GM21390 (cell line): ENCODE measurements around the gene TSPAN9.
A peak's percentile ranks its signal among the peaks of the same experiment; 100 is the strongest.

ENCODE experiments used
- ATAC-seq: cut with Tn5 transposase; IDR thresholded peaks from one replicate; pipeline ENCODE4 v1.9.1; 2021; ENCODE audit not compliant: unreplicated experiment

The TSPAN9 gene

DNA sequence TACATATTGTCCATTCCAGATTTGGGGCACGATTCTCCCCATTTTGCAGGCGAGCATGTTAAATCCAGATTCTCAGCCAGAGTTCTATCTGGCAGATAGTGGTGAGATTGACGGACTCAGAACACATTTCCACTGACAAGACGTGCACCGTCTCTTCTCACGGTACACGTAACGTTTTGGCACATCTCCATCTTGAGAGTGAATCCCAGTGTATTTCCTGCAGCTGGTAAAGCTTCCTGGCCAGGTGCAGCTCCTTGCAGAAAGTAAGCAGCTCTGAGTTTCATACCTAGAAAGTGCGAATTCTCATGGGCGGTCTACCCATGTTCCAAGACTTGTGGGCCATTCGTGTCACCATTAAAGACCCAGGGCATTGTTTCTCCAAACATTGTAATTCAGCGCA is 102.6 kb downstream of the TSPAN9 start:
- no peak for ATAC-seq

DNA sequence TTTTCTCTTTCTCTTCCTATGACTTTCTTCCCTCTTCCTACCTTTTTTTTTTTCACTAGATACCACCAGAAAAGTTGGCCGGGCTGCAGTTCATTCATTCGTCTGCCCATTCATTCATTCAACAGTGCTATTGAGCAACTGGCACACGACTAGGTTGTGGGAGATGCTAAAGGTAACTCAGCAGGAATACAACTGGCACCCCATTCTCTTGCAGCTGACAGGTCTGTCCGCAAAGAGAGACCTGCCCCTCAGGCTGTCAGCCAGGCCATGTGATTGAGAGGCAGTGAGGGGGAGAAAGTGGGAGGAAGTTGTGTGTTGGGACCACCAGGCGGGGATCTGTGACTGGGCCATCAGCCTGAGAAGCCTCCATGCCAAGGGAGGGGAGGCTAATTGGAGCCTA is 105.2 kb downstream of the TSPAN9 start:
- ATAC-seq, result no peak

DNA sequence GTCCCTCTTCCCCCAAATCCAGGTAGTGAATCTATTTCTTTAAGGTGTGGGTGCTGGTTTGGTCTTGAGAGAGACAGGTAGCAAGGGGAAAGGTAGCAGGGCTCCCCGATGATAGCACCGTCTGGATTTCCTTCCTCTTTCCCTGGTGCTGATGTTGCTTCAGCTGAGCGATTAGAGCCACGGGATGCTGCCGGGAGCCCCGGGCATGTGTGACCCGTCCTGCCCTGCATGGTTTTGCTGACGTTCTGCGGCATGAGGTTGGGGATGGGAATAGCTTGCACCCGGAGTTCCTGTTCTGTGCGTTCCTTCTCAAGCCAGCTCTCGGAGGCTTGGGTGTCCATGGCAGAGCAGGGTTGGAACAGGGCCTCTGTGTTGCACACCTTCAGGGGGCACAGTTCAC is 107.3 kb downstream of the TSPAN9 start:
- no peak for ATAC-seq

DNA sequence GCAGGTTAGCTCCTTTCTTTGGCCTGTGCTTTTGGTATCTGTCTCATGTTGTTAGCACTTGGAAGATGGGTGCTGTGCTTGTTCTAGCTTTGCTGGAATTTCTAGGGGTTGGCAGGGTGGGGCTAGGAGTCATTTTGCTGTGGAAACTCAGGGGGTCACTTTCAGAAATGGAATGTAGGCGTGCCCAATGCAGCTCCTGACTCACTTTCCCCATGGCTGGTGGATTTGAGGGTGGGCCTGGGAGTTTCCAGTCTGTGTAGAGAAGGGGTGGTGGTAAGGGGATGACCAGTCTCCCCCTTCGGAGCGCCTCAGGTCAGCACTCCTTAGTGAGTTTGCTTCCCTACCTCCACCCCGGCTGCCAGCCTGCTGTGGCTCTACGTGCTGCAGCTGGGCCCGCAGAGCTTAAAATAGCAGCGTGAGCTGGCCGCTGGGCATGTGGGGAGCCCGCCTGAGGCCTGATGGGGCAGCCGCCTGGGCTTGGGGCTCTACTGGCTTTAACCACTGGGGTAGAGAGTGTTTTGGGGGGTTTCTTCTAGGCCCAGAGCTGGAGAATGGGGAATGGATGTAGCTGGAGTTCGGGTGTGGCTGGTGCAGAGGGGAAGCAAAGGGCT is 108.2 kb downstream of the TSPAN9 start:
- no peak for ATAC-seq

DNA sequence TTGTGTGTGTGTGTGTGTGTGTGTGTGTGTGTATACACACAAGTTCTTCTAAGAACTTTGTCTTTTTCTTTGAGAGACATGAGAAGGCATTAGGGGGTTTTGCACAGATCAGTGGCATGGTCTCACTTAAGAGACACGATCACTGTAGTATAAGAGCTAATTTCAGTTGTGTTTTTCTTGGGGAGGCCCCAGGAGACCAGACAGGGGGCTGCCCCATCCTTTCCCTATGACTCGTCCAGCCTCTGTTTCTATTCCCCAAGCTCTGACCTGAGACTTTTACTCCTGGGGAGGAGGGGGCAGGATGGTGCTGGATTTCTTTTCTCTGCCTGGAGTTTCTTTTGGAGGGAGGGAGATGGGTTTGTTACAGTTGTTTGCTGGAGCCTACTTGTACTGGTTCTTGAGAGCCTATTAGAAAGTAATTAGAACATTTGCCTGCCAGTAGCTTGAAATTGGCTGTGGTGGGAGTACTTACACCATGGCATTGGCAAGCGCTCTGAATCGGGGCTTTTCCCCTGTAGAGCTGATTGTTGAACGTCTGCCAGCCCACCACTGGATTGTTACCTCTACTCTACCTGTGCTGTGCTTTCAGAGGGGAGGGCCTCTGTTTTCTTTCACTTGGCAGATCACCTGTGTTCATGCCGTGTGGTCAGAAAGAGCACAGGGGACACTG is 109.5 kb downstream of the TSPAN9 start:
- ATAC-seq, result peak; percentile 73

DNA sequence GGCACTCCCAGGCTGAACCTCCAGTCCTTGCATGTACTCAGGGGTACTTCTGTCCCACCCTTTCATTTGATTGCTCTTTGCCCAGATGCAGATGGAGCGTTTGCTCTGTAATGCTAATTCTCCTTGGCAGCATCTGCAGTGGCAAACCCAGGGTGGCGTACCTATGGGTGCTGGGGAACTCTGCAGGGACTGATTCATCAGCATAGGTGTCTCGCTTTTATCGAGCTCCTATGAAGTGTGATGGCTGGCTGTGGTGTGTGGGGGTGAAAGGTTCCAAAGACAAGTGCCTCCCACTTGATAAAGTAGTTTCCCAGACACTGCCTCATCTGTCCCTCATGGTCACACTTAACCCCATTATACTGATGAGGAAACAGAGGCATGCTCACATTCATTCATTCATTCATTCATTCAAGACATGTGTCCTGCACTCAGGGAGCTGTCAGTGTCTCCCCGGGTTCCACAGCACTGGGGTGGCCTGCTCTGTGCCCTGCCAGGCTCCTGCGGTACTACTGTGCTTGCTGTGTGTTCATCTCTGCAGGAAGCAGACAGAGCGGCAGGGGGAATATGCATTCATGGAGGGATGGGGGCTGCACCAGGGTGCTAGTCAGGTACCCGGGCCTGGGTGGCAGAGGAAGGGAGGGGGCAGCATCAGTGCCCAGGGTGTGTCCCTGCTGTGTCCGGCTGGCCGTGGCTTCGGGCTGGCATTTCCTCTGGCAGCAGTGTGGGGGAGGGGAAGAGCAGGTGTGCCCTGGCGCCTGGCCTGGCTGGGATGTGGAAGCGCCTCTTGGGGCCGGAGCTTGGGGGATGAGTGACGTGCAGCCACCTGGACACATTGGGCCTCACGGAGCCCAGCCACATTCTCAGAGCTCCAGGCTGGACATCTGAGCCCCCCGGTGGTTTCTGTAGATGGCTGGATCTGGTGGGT is 110.9 kb downstream of the TSPAN9 start:
- ATAC-seq, result no peak

DNA sequence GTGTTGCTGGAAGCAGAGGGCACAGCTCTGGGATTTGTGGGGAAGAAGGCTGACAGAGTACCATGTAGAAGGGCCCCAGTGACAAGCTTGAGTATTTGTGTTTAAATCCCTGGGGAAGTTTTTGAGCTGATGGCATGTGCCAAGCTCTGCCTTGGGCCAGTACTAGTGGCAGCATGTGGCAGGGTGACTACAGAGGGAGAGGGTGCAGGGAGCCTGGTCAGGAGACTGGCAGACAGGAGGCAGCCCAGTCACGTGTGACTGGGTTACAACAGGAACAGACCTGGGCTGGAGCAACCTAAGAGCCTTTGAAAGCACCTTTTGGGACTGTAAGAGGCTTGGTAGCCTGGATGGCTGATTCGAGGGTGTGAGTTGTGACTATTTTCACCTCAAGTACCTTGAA is 112.1 kb downstream of the TSPAN9 start:
- no peak for ATAC-seq

DNA sequence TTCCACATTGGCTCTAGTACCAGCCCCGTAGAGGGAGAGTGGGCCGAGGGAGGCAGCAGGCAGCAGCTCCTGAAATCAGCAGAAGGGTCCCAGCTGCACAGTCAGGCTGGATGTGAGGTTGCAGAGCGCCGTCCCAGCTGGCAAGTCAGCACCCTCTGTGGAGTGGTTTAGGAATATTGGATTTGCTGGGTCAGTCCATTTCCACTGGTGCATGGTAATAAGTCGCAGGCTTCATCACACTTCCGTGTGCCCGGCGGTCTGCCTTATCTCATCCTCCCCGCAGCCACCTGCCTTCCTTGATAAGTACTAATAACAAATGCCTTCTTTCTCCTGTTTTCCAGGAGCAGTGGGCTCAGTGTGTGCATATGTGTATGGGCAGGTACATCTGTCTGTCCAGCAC is 112.9 kb downstream of the TSPAN9 start:
- no peak for ATAC-seq

DNA sequence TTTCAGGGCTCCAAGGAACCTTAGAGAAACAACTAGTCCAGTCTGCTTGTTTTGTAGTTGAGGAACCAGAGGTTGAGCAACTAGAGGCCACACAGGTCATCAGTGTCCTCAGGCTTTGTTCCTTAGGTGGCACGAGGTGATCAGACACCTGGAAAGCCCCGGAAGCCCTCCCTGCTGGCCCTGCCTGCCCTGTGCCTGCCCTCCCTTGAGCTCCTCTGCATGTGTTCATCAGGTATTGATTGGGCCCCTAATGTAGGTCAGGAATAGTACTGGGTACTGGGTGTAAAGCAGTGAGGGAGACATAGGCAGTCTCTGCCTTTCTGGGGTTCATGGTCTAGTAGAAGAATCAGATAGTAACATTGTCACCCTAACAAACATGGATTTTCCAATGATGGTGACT is 114.3 kb downstream of the TSPAN9 start:
- ATAC-seq, result no peak

DNA sequence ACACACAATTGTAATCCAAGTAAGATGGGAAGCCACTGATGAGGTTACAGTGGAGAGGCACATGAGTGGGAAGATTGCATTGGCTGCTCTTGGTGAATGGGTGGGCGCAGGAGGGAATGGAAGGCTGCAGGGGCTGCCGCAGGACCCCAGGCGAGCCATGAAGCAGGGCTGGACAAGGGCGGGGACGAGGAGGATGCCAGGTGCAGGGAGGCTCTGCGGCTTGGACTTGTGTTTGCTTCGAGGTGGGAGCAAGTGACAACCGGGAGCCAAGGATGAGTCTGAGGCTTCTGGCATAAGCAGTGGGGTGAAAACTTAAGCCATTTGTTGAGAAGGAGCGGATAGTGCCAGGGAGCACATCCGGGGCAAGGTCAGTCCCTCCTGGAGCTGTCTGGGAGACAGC is 115.0 kb downstream of the TSPAN9 start:
- ATAC-seq, result no peak

DNA sequence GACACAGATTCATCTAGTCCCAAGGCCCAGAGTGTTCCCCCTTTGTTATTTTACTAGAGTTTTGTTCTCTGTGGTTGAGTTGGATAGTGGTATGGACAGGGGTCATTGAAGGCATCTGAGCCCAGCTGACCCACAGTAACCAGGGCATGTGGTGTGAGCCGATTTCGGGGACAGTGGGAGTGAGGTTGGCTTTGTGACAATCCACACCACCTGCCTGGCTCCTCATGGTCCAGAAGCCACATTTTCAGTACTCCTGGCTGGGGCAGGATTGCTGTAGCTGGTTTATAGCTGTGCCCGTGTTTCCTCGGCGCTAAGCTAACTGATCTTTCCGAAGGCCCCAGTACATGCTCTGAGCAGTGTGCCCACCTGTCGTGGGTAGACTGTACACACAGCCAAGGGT is 116.0 kb downstream of the TSPAN9 start:
- ATAC-seq, result no peak

DNA sequence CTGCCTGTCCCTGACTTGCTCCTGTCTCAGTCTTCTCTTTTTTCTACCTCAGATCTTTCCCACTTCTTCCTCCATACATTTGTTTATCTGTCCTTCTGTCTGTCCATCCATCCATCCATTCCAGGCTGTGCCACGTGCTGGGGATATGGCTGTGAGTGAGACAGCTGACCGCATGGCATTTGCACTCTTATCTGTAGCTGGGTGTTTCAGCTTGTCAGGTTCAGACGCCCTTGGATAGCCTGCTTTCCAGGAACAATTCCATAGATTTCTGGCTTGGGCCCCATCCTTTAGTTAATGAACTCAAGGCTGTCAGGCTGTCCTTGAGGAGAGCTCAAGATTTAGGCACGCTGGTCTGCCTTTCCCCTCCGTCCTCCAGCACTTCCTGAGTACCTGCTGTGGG is 116.6 kb downstream of the TSPAN9 start:
- no peak for ATAC-seq

DNA sequence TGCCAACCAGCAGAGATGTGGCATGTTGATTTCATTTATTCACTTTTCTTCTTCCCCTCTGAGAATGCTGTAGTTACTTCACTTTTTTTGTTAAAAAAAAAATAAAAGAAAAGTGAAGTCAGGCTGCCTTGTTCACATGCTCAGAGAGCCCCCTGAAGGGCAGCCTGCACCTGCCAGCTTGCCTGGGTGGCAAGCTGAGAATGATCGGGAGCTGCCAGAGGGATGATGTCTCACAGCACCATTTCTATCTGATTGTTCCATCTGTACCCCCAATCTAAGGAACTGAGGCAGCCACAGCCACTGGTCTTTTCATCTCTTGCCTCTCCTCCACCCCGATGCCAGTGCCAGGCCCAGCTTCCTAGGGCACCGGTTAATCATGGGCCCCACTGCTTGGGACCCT is 118.2 kb downstream of the TSPAN9 start:
- ATAC-seq, result no peak

DNA sequence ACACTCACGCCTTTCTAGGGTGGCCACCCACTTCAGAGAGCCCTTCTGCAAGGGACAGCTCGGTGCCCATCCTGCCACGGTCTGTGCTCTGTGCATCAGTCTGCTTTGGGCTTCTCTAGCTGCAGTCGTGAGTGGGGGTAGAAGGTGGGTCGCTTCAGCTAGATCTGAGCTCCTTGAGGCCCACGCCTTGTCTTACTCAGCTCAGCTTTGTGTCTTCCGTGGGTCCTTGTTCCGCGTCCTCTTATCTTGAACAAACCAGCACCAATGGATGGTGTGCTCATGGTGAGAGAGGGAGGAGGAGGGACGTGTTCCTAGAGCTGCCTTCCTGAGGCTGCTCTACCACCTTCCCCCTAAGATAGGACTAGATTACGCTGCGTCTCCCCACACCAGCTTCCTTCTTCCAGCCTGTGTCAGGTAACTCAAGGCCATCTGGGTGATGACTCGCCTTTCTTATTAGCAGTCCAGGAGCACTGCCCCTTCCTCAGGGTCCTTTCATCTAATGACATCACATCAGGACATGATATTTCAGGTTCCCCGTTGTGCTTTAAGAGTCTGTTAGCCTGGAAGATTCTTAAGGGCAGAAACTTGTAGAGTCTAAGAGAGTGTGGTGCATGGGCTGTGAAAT is 118.8 kb downstream of the TSPAN9 start:
- ATAC-seq, result no peak

DNA sequence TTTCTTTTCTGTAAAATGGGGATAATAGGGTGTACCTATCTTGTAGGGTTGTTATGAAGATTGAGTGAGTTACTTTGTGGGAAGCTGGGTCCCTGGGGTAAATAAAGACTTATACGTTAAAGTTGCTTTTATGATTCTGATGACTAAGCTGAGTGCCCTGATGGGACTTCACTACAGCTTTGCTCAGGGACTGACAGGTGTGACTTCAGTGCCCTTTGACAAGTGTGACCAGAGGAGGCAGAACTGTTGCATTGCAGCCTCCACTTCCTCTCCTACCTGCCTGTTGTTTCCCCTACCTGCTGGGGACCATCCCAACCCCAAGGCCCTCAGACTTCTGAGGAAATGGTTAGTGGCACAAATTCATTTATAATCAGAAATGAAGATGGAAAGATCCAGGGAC is 119.3 kb downstream of the TSPAN9 start:
- ATAC-seq, result no peak

DNA sequence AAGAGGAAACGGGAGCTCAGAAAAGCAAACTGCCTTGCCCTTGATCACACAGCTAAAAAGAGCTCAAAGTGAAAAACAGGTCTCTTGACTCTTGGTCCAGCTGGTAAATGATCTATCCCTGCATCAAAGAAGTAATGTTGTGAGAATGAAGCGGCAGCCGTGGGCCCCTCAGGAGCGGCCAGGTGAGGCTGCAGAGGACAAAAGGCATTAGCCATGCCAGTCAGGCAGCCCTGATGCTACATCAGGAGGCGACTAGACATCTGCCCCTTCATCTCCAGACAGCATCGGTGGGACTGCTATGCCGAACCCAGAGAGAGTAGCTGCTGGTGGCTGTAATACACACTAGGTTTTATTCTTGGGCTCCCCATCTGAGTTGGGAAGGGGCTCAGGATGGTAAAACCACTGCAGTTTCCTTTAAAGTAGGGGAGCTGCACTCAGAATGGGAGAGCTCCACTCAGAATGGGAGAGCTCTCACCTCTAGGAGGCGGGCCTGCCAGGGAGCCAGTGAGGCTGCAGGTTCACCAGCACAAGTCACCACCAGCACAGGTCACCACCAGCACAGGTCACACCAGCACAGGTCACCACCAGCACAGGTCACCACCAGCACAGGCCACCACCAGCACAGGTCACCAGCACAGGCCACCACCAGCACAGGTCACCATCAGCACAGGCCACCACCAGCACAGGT is 120.1 kb downstream of the TSPAN9 start:
- no peak for ATAC-seq

DNA sequence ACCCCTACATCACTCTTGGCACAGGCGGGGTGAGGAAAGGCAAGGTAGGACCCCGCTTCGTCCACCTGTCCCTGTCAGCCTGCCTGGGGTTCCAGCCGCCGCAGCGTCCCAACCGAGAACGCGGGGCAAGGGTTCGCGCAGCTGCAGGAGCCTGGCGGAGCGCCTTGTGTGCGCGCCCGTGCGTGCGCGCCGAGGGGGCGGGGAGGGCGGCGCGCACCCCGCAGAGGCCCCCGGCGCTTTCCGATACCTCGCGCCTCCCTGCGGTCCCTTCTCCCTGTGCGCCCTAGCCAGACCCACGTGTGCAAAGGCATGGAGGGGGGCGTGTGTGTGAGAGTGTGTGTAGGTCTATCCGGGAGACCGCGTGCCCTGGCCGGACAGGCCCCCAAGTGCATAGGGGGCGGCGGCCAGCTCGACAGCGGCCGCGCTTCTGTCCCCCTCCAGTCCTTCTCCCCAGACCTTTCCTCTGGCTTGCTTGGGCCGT is 122.4 kb downstream of the TSPAN9 start:
- no peak for ATAC-seq

DNA sequence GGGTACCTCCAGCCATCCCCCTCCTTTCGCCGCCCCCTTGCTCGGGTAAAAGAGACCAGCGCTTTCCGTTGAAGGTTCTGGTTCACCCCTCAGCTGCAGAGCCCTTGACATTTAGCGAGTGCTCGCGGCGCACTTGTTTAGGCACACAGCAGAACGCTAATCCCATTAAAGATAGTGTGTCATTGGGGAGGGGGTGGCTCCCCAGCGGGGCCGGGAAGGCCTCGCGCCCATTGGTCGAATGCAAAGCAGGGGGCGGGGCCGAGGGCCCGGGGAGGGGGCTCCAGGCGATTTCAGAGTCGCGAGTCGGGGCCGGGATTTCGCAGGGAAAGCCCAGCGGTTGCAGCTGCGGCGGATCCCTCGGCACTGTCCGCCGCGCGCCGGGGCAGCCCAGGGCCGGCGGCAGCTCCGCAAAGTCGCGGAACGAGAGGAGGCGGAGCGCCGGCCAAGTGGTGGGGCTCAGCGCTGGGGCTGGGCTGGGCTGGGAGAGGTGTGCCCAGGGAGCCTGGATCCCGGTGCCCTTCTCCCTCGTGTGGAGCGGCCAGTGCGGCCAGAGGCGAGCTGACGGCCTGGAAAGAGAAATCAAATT is 122.9 kb downstream of the TSPAN9 start:
- no peak for ATAC-seq

DNA sequence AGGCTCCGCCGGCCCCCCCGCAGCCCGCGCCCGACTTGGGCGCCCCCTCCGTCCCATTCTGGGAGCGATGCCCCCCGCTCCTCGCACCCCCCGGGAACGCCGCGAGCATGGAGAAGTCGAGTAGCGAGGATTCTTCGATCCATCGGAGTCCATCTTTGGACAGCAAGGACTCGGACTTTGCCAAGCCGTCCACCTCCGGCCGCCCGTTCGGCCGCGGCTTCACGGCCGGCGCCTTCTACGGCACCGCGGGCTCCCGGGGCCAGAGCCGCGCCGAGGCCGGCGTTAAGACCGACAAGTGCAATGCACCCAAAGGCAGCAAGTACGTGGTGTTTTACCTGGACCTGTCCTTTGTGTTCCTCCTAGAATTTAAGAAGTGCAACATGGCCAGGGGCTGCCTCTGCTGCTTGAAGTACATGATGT is 123.6 kb downstream of the TSPAN9 start:
- ATAC-seq, result no peak

DNA sequence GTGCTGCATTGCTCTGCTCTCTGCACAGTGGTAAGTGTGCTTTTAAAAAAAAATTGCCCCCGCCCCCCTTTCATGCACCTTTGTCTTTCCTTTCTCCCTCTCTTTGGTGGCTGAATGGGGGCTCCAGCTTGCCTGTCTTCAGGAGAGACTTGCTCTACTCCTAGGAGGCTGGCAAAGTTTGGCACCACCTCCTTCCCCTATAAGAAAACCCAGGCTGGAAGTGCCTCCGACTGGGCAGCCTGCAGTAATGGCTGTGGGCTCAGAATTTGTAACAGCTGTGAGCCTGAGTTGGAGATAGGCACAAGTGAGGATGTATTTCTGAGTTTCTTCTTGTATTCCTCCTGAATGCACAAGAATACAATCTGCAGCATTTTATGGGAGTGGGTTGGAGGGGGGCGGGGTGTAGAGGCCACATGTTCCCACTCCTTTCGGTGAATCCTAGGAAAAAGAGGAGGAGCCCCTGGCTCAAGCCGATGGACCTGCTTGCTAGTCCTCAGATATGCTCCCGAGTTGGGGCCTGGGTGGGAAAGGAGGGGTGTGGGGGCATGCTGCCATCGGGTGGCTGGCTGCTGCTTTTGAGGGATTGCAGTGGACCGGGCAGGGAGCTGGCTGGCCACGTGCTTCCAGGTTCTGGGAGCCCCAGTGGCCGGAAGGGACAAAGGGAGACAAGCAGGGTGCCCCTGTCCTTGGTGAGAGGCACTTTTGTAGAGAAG is 124.3 kb downstream of the TSPAN9 start:
- no peak for ATAC-seq
